Spleen (tissue), 11 donors: ENCODE results near the gene SARS1. TPM values are rescaled to one million over a fixed set of nuclear protein-coding genes. Genes with fewer than 3 reads are reported as not detected.

Source experiments
- DNase-seq: peaks from one replicate; pipeline ENCODE4 v3.0.0-alpha.2; 2020
- H3K27ac ChIP-seq, 8 donors: fragments of 200-600 bp; sonication (generic) in 7 of 8; 1 replicate in 4 of 8; 2 replicates in 4 of 8; pipeline versions ENCODE4 v1.5.0 to v1.8.0; 2016 to 2021; ENCODE audit warnings: inconsistent platforms in 4 of 8, mild to moderate bottlenecking in 4 of 8, moderate library complexity in 1 of 8
- H3K27me3 ChIP-seq, 7 donors: fragments of 200-600 bp; sonication (generic) in 6 of 7; replicated peaks in 1 of 7; 1 replicate in 4 of 7; 2 replicates in 3 of 7; pipeline versions ENCODE4 v1.5.0 to v1.8.0; 2016 to 2021; ENCODE audit warnings: inconsistent platforms in 3 of 7, mild to moderate bottlenecking in 1 of 7
- H3K36me3 ChIP-seq, 6 donors: fragments of 200-600 bp; sonication (generic) in 5 of 6; 1 replicate in 4 of 6; 2 replicates in 2 of 6; pipeline versions ENCODE4 v1.5.0 to v1.8.0; 2016 to 2021; ENCODE audit warnings: inconsistent platforms in 2 of 6
- H3K4me1 ChIP-seq, 6 donors: fragments of 200-600 bp; sonication (generic) in 5 of 6; 1 replicate in 3 of 6; 2 replicates in 3 of 6; pipeline versions ENCODE4 v1.5.0 to v1.8.0; 2016 to 2021; ENCODE audit warnings: inconsistent platforms in 3 of 6
- H3K4me3 ChIP-seq, 8 donors: fragments of 200-600 bp; sonication (generic) in 7 of 8; 1 replicate in 4 of 8; 2 replicates in 4 of 8; pipeline versions ENCODE4 v1.5.0 to v1.8.0; 2016 to 2021; ENCODE audit warnings: inconsistent platforms in 4 of 8, mild to moderate bottlenecking in 4 of 8, moderate library complexity in 2 of 8
- H3K9me3 ChIP-seq, 8 donors: fragments of 200-600 bp; sonication (generic) in 7 of 8; 1 replicate in 4 of 8; 2 replicates in 4 of 8; pipeline versions ENCODE4 v1.5.0 to v1.8.0; 2016 to 2021; ENCODE audit warnings: inconsistent platforms in 4 of 8
- CTCF ChIP-seq, 11 experiments: fragments of 200-600 bp in 7 of 11; fragments of 450-650 bp in 4 of 11; sonication (generic) in 4 of 11; IDR thresholded peaks in 8 of 11; conservative IDR thresholded peaks in 3 of 11; 1 replicate in 7 of 11; 2 replicates in 4 of 11; pipeline versions ENCODE4 v1.4.0 to v1.8.0; 2016 to 2021; ENCODE audit warnings: antibody characterized with exemption in 11 of 11, inconsistent platforms in 4 of 11, mild to moderate bottlenecking in 1 of 11
- POLR2A ChIP-seq, 3 donors: fragments of 450-650 bp; IDR thresholded peaks; one replicate each; pipeline ENCODE4 v1.5.1; 2017; ENCODE audit warnings: antibody characterized with exemption in 3 of 3, mild to moderate bottlenecking in 1 of 3
- POLR2AphosphoS5 ChIP-seq, 3 donors: sonication (generic); formaldehyde crosslinking; IDR thresholded peaks; one replicate each; pipeline ENCODE4 v1.5.1; 2017; ENCODE audit warnings: antibody characterized with exemption in 3 of 3
- WGBS, 5 donors: extraction: QIAGEN DNeasy Blood & Tissue Kit in 3 of 5; methylation state at CpG; one replicate each; pipeline versions ENCODE4 v1.1.5 to v1.1.7; 2013 to 2018; 5-methylcytosine and 5-hydroxymethylcytosine counted together
- intact Hi-C: fragments of 100-400 bp; cut with DNase I; formaldehyde crosslinking; loops from one replicate; pipeline ENCODE4 v1.15.0; 2023; ENCODE audit warnings: low total_unique reads
- polyA plus RNA-seq, 3 donors: library from polyadenylated mRNA; stranded (reverse); fragments of 200-250 nt; gene quantifications; one replicate each; pipeline ENCODE4 v1.2.1, GENCODE V29; 2013
- total RNA-seq, 7 donors: library from RNA; depleted of rRNA in 3 of 7; stranded (reverse); fragments of >200 nt in 3 of 7; fragmentation: NEBNext Ultra II Directional in 4 of 7; extraction: Animal tissue kit (Norgen Biotek cat#: 25700) in 4 of 7; gene quantifications; one replicate each; pipeline versions ENCODE4 v1.1.0 to v1.2.1, GENCODE V29; 2016 to 2021
- donor health status: healthy with polysubstance abuse.
- donor health status: DM: no; HTN: no; CAD: no; lungs with moderate emphysema.
- donor health status: DM: no; HTN: no; CAD: no.
- donor health status: Bipolar disorder and iron deficiency.
- donor health status: healthy.
- donor health status: DM: no; HTN: no; CAD: no.
- donor health status: DM: yes; HTN: yes; CAD: no.

SARS1 gene
- total and polyA plus RNA-seq, 10 donors, result 47.2 to 138 (median 99.0) TPM

GRCh38 chr1:109193653-109194590, 19.8 kb upstream of the SARS1 start:
- intact Hi-C loops, result no loop called here
- H3K27me3 ChIP-seq, result no peaks in the 10 kb centered on the region
- H3K4me1 ChIP-seq, result peaks cover 4 to 28% (median 14%) of the 10 kb centered on the region in 6 donors
- WGBS, 5 donors, result 36 to 49% (median 40%) methylated on average over 14 of the region's 14 CpGs
- no peaks in the 10 kb centered on the region for H3K36me3 ChIP-seq
- H3K27ac ChIP-seq, result no peak overlapping the region
- H3K4me3 ChIP-seq, result no peak overlapping the region
- TF ChIP-seq POLR2AphosphoS5 (IDR thresholded peaks at IDR 0.05), result peak in 1 of 3 donors; percentile 57
- peak; percentile 37 to 82 (median 64) for TF ChIP-seq CTCF (IDR thresholded peaks at IDR 0.05 in 8 of 11, conservative IDR thresholded peaks at IDR 0.05 in 3 of 11)
- no peak for TF ChIP-seq POLR2A (IDR thresholded peaks at IDR 0.05)
- H3K9me3 ChIP-seq, result no peaks in the 10 kb centered on the region
- DNase-seq, result no peak

- TF ChIP-seq POLR2A (IDR thresholded peaks at IDR 0.05) (no peak), POLR2AphosphoS5 (IDR thresholded peaks at IDR 0.05) (no peak), CTCF (IDR thresholded peaks at IDR 0.05 in 8 of 11, conservative IDR thresholded peaks at IDR 0.05 in 3 of 11) (no peak)
- Histone ChIP-seq H3K4me1 (peaks cover 4 to 30% (median 20%) of the 10 kb centered on the region in 6 donors), H3K27ac (no peak overlapping the region), H3K4me3 (no peak overlapping the region), H3K9me3 (no peaks in the 10 kb centered on the region), H3K27me3 (no peaks in the 10 kb centered on the region), H3K36me3 (no peaks in the 10 kb centered on the region)
- intact Hi-C loops, result no loop called here
- DNase-seq, result no peak
- 46 to 72% (median 66%) methylated on average over 10 of the region's 10 CpGs for WGBS, 5 donors
Observed at GRCh38 chr1:109197158-109198042, 16.3 kb upstream of the SARS1 start.

GRCh38 chr1:109198043-109198695, 15.5 kb upstream of the SARS1 start:
- no peak overlapping the region for H3K27ac ChIP-seq
- H3K27me3 ChIP-seq, result no peaks in the 10 kb centered on the region
- H3K4me1 ChIP-seq, result peaks cover 4 to 26% (median 19%) of the 10 kb centered on the region in 6 donors
- no peaks in the 10 kb centered on the region for H3K9me3 ChIP-seq
- H3K36me3 ChIP-seq, result no peaks in the 10 kb centered on the region
- WGBS, 5 donors, result 70 to 86% (median 74%) methylated on average over 5 to 6 of the region's 6 CpGs
- intact Hi-C loops, result no loop called here
- H3K4me3 ChIP-seq, result no peak overlapping the region
- TF ChIP-seq POLR2A (IDR thresholded peaks at IDR 0.05), result no peak
- TF ChIP-seq CTCF (IDR thresholded peaks at IDR 0.05 in 8 of 11, conservative IDR thresholded peaks at IDR 0.05 in 3 of 11), result no peak
- no peak for TF ChIP-seq POLR2AphosphoS5 (IDR thresholded peaks at IDR 0.05)
- no peak for DNase-seq
